PFSK-1 (cell line): ENCODE results near the gene JMJD1C.

Experiments
- POLR2AphosphoS5 ChIP-seq: IDR thresholded peaks from 2 replicates; pipeline ENCODE4 v1.6.1; 2012; ENCODE audit warnings: low read depth, mild to moderate bottlenecking, control low read depth, low read length, moderate library complexity
- SIN3A ChIP-seq: IDR thresholded peaks from 2 replicates; pipeline ENCODE4 v1.6.1; 2012; ENCODE audit warnings: mild to moderate bottlenecking, low read length, moderate library complexity, borderline replicate concordance; ENCODE audit not compliant: insufficient read depth
- TAF1 ChIP-seq: IDR thresholded peaks from 2 replicates; pipeline ENCODE4 v1.6.1; 2012; ENCODE audit warnings: low read length, control low read depth, borderline replicate concordance; ENCODE audit not compliant: insufficient read depth
- TF ChIP-seq, protein P1 (sequence below), 2 experiments: IDR thresholded peaks; 2 replicates each; pipeline versions ENCODE4 v1.6.1 to v1.8.0; 2011 to 2012; ENCODE audit warnings: low read depth in 2 of 2, low read length in 2 of 2, control low read depth in 1 of 2, inconsistent platforms in 1 of 2, mild to moderate bottlenecking in 1 of 2, moderate library complexity in 1 of 2; ENCODE audit not compliant: insufficient read depth in 1 of 2

- no peak for TF ChIP-seq POLR2AphosphoS5
- TF ChIP-seq, protein P1, sequence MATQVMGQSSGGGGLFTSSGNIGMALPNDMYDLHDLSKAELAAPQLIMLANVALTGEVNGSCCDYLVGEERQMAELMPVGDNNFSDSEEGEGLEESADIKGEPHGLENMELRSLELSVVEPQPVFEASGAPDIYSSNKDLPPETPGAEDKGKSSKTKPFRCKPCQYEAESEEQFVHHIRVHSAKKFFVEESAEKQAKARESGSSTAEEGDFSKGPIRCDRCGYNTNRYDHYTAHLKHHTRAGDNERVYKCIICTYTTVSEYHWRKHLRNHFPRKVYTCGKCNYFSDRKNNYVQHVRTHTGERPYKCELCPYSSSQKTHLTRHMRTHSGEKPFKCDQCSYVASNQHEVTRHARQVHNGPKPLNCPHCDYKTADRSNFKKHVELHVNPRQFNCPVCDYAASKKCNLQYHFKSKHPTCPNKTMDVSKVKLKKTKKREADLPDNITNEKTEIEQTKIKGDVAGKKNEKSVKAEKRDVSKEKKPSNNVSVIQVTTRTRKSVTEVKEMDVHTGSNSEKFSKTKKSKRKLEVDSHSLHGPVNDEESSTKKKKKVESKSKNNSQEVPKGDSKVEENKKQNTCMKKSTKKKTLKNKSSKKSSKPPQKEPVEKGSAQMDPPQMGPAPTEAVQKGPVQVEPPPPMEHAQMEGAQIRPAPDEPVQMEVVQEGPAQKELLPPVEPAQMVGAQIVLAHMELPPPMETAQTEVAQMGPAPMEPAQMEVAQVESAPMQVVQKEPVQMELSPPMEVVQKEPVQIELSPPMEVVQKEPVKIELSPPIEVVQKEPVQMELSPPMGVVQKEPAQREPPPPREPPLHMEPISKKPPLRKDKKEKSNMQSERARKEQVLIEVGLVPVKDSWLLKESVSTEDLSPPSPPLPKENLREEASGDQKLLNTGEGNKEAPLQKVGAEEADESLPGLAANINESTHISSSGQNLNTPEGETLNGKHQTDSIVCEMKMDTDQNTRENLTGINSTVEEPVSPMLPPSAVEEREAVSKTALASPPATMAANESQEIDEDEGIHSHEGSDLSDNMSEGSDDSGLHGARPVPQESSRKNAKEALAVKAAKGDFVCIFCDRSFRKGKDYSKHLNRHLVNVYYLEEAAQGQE (IDR thresholded peaks at IDR 0.05; ENCODE audit: insufficient read depth in 1 of 2, low read depth in 2 of 2, low read length in 2 of 2): no peak
- no peak for TF ChIP-seq TAF1
- TF ChIP-seq SIN3A: no peak
These were observed 89.9 kb downstream of the JMJD1C start for GRCh38 chr10:63375859-63376258.
